HL-60 (cell line): Measurements from ENCODE around the gene ZNF468.
A peak's percentile ranks its signal among the peaks of the same experiment; 100 is the strongest.

ENCODE experiments used
- DNase-seq, 2 experiments: peaks; one replicate each; pipeline ENCODE4 v3.0.0-alpha.2; 2010 to 2020; ENCODE audit warnings: low read depth in 1 of 2, low spot score in 1 of 2
- H3K27ac ChIP-seq: fragments of 250-450 bp; sonication (Bioruptor Pico); replicated peaks from 2 replicates; pipeline ENCODE4 v1.5.1; 2020; ENCODE audit warnings: mild to moderate bottlenecking, moderate library complexity
- H3K27me3 ChIP-seq: fragments of 250-450 bp; sonication (Bioruptor Pico); 2 replicates; pipeline ENCODE4 v1.5.1; 2021; ENCODE audit warnings: mild to moderate bottlenecking, moderate library complexity; ENCODE audit not compliant: insufficient read depth, poor library complexity, severe bottlenecking
- H3K4me3 ChIP-seq: replicated peaks from 2 replicates; pipeline ENCODE4 v1.5.1; 2011; ENCODE audit warnings: mild to moderate bottlenecking, control low read depth, low read length; ENCODE audit not compliant: insufficient read depth
- GABPA ChIP-seq: IDR thresholded peaks from 2 replicates; pipeline ENCODE4 v1.6.1; 2012; ENCODE audit warnings: low read depth
- POLR2AphosphoS5 ChIP-seq: IDR thresholded peaks from 2 replicates; pipeline ENCODE4 v1.6.1; 2012; ENCODE audit warnings: low read depth
- REST ChIP-seq: IDR thresholded peaks from 2 replicates; pipeline ENCODE4 v1.6.1; 2012; ENCODE audit warnings: low read depth; ENCODE audit not compliant: insufficient replicate concordance
- SPI1 ChIP-seq: IDR thresholded peaks from 2 replicates; pipeline ENCODE4 v1.6.1; 2012; ENCODE audit warnings: low read depth, mild to moderate bottlenecking, borderline replicate concordance
- TF ChIP-seq, protein P1 (sequence below): IDR thresholded peaks from one replicate; pipeline ENCODE4 v1.5.1; 2011; ENCODE audit warnings: low read length, control low read depth, inconsistent platforms; ENCODE audit not compliant: insufficient read depth

ZNF468 gene

GRCh38 chr19:52897138-52897935 is 39.9 kb upstream of the ZNF468 start, which contains the start of gene ZNF320:
TSS of gene ZNF320 (minus strand) at chr19:52897635. CDS start at chr19:52890255, 7,380 bp downstream.
- Histone ChIP-seq H3K4me3 (no peak within 1 kb of the TSS), H3K27ac (peak within 1 kb of the TSS; percentile 73), H3K27me3 (no peaks in the 10 kb centered on the region)
- peak in 1 of 2 experiments; percentile 76 for DNase-seq
- peak; percentile 30; the same call in 1 of the 2 replicates for TF ChIP-seq POLR2AphosphoS5
- no peak for TF ChIP-seq SPI1
- TF ChIP-seq GABPA, result 0 out of 2 replicates have a peak, but pooled peaks have one; percentile 21

DNA sequence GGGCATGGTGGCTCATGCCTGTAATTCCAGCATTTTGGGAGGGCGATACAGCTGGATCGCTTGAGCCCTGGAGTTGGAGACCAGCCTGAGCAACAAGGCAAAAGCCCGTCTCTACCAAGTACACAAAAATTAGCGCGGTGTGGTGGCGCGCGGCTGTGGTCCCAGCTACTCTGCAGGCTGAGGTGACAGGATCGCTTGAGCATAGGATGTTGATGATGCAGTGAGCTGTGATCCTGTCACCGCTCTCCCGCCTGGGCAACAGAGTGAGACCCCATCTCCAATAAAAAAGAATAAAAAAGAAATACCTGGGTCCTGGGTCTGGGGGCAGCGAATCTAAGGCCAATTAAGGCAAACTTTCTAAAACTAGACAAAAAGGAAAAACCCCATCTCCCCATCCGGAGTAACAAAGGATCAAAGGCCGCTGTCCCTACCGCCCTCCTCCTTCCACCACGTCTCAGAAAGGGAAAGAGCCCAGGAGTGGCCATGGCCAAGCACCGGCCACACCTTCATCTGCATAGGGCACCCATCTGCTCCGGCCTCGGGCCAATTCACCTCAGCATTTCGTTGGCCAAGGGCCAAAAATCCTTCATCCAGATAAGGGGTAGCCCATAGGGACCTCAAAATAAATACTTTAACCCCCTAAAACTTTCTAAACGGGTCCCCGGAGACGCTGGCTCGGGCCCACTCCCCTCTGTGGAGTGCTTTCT is 39.2 kb upstream of the ZNF468 start:
- no peak overlapping the region for H3K4me3 ChIP-seq
- DNase-seq, result no peak
- TF ChIP-seq POLR2AphosphoS5 (no peak), SPI1 (no peak), GABPA (no peak), REST (no peak)
- TF ChIP-seq, protein P1, sequence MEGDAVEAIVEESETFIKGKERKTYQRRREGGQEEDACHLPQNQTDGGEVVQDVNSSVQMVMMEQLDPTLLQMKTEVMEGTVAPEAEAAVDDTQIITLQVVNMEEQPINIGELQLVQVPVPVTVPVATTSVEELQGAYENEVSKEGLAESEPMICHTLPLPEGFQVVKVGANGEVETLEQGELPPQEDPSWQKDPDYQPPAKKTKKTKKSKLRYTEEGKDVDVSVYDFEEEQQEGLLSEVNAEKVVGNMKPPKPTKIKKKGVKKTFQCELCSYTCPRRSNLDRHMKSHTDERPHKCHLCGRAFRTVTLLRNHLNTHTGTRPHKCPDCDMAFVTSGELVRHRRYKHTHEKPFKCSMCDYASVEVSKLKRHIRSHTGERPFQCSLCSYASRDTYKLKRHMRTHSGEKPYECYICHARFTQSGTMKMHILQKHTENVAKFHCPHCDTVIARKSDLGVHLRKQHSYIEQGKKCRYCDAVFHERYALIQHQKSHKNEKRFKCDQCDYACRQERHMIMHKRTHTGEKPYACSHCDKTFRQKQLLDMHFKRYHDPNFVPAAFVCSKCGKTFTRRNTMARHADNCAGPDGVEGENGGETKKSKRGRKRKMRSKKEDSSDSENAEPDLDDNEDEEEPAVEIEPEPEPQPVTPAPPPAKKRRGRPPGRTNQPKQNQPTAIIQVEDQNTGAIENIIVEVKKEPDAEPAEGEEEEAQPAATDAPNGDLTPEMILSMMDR, result no peak
- H3K27ac ChIP-seq, result peak overlapping the region; percentile 73
- H3K27me3 ChIP-seq, result no peaks in the 10 kb centered on the region

DNA sequence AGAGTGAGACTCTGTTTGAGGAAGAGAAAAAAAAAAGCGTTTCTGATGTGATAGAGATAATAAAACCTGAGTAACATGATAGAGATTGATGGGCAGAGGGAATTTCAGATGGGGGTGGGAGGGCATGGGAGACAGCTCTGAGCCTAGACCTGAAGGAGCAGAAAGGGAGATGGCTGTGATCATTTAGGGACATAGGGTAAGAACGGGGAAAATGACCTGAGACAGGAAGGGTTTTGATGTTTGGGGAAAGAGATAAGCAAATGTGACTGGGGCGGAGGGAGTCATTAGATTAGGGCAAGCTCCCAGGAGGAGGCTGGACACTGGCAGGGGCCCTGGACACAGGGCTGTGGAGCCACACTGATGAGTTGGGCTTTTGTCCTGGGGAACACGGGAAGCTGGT is 33.9 kb upstream of the ZNF468 start:
- TF ChIP-seq REST (no peak), POLR2AphosphoS5 (no peak), GABPA (no peak), SPI1 (no peak)
- TF ChIP-seq, protein P1, result no peak
- no peak overlapping the region for H3K4me3 ChIP-seq
- H3K27ac ChIP-seq, result no peak overlapping the region
- H3K27me3 ChIP-seq, result no peaks in the 10 kb centered on the region
- no peak for DNase-seq

DNA sequence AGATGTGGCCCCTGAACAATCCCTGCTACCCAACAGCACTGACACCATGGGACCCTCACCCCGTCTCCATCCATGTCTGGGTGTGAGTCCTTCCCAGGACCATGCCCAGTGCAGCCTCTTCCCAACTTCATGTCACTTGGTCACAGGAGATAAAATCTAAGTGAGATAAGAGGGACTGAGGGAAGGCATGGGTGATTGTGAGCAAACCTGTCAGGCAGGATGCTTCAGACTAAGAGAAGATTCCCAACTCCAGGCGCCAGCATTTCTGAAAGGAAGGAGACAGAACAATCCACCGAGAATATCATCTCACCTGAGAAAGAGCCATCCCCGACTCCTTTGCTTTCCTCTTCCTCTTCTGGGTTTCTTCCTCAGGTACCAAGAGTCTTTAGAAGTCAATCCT is 32.5 kb upstream of the ZNF468 start:
- Histone ChIP-seq H3K27me3 (no peaks in the 10 kb centered on the region), H3K27ac (no peak overlapping the region), H3K4me3 (no peak overlapping the region)
- DNase-seq, result no peak
- TF ChIP-seq GABPA (no peak), SPI1 (no peak), REST (no peak), POLR2AphosphoS5 (no peak)
- TF ChIP-seq, protein P1, result no peak
